ENCODE data around the gene MAP3K5. TPM values are rescaled to one million over a fixed set of nuclear protein-coding genes. Genes with fewer than 3 reads are reported as not detected.

Gene MAP3K5
- polyA plus RNA-seq, 3 donors: 9.6 to 12.0 (median 11.1) TPM

GRCh38 chr6:136520517-136520916 is 271.8 kb downstream of the MAP3K5 start:
- Mint-ChIP-seq H3K4me1 (peaks cover 8% of the 10 kb centered on the region), H3K4me3 (no peak overlapping the region), H3K36me3 (no peaks in the 10 kb centered on the region), H3K9me3 (no peaks in the 10 kb centered on the region), H3K27ac (no peak overlapping the region), H3K27me3 (ENCODE audit: low read depth in 3 of 3) (peaks cover 1 to 3% (median 2%) of the 10 kb centered on the region in 3 donors)
- Histone ChIP-seq H3K9me3 (replicated peaks in 1 of 2; ENCODE audit: control insufficient read depth in 1 of 2, insufficient read depth in 1 of 2, low read length in 2 of 2) (no peaks in the 10 kb centered on the region), H3K4me1 (ENCODE audit: control insufficient read depth in 1 of 2, insufficient read depth in 2 of 2, low read length in 2 of 2) (peaks cover under 1 to 6% of the 10 kb centered on the region in 2 donors), H2AFZ (ENCODE audit: insufficient read depth, low read depth, low read length, poor library complexity, severe bottlenecking) (no peak overlapping the region), H4K20me1 (ENCODE audit: insufficient read depth, low read length) (no peaks in the 10 kb centered on the region), H3K79me2 (ENCODE audit: insufficient read depth, low read length) (no peaks in the 10 kb centered on the region), H3K4me2 (replicated peaks; ENCODE audit: extremely low read depth, low read length, poor library complexity, severe bottlenecking) (no peak overlapping the region), H3K27me3 (ENCODE audit: control insufficient read depth in 2 of 2, insufficient read depth in 2 of 2, low read length in 2 of 2) (no peaks in the 10 kb centered on the region), H3K36me3 (replicated peaks in 1 of 2; ENCODE audit: control insufficient read depth in 1 of 2, insufficient read depth in 2 of 2, low read length in 2 of 2) (no peaks in the 10 kb centered on the region), H3K9ac (ENCODE audit: insufficient read depth, low read length, poor library complexity, severe bottlenecking) (no peak overlapping the region), H3K4me3 (replicated peaks in 1 of 3; ENCODE audit: low read depth in 2 of 3, low read length in 3 of 3) (no peak overlapping the region), H3K27ac (ENCODE audit: low read depth in 1 of 2, low read length in 2 of 2) (no peak overlapping the region)
- TF ChIP-seq, protein P1, sequence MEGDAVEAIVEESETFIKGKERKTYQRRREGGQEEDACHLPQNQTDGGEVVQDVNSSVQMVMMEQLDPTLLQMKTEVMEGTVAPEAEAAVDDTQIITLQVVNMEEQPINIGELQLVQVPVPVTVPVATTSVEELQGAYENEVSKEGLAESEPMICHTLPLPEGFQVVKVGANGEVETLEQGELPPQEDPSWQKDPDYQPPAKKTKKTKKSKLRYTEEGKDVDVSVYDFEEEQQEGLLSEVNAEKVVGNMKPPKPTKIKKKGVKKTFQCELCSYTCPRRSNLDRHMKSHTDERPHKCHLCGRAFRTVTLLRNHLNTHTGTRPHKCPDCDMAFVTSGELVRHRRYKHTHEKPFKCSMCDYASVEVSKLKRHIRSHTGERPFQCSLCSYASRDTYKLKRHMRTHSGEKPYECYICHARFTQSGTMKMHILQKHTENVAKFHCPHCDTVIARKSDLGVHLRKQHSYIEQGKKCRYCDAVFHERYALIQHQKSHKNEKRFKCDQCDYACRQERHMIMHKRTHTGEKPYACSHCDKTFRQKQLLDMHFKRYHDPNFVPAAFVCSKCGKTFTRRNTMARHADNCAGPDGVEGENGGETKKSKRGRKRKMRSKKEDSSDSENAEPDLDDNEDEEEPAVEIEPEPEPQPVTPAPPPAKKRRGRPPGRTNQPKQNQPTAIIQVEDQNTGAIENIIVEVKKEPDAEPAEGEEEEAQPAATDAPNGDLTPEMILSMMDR (IDR thresholded peaks at IDR 0.05): no peak
- intact Hi-C loops (cut with micrococcal nuclease): no loop called here
- DNase-seq: no peak
- WGBS (ENCODE audit: insufficient coverage): 92% methylated on average over 3 of the region's 3 CpGs

DNA sequence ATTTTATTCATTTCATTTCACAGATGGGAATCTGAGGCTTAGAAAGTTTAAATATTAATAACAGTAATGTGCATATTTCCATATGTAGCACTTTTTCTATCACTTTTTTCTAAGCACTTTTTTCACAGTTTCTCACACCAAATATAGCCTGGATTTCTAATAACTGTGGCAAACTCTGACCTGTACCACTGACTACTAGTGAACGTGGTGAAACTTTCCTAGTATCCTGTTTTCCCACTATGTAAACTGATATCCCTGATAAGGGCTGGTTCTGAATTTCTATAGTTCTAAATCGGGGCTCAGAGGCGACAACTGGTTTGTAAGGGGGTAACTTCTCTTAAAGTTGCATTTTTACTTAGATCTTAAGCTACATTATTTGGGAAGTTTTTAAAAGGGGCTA is 274.7 kb downstream of the MAP3K5 start:
- no peaks in the 10 kb centered on the region for H3K36me3 ChIP-seq (replicated peaks in 1 of 2; ENCODE audit: control insufficient read depth in 1 of 2, insufficient read depth in 2 of 2, low read length in 2 of 2)
- no peaks in the 10 kb centered on the region for H3K9me3 Mint-ChIP-seq
- no peak overlapping the region for H3K4me3 Mint-ChIP-seq
- no peaks in the 10 kb centered on the region for H3K36me3 Mint-ChIP-seq
- no CpG with 5 or more reads among the region's 3 CpGs for WGBS (ENCODE audit: insufficient coverage)
- H3K4me3 ChIP-seq (replicated peaks in 1 of 3; ENCODE audit: low read depth in 2 of 3, low read length in 3 of 3): no peak overlapping the region
- no peak overlapping the region for H2AFZ ChIP-seq (ENCODE audit: insufficient read depth, low read depth, low read length, poor library complexity, severe bottlenecking)
- H3K27me3 Mint-ChIP-seq (ENCODE audit: low read depth in 3 of 3): peaks cover 1 to 4% (median 2%) of the 10 kb centered on the region in 3 donors
- DNase-seq: no peak
- H3K9ac ChIP-seq (ENCODE audit: insufficient read depth, low read length, poor library complexity, severe bottlenecking): no peak overlapping the region
- intact Hi-C loops (cut with micrococcal nuclease): no loop called here
- no peaks in the 10 kb centered on the region for H4K20me1 ChIP-seq (ENCODE audit: insufficient read depth, low read length)
- H3K4me1 Mint-ChIP-seq: peaks cover 2% of the 10 kb centered on the region
- no peaks in the 10 kb centered on the region for H3K79me2 ChIP-seq (ENCODE audit: insufficient read depth, low read length)
- H3K4me2 ChIP-seq (replicated peaks; ENCODE audit: extremely low read depth, low read length, poor library complexity, severe bottlenecking): no peak overlapping the region
- TF ChIP-seq, protein P1 (IDR thresholded peaks at IDR 0.05): no peak
- H3K4me1 ChIP-seq (ENCODE audit: control insufficient read depth in 1 of 2, insufficient read depth in 2 of 2, low read length in 2 of 2): no peaks in the 10 kb centered on the region
- H3K27ac Mint-ChIP-seq: no peak overlapping the region
- H3K9me3 ChIP-seq (replicated peaks in 1 of 2; ENCODE audit: control insufficient read depth in 1 of 2, insufficient read depth in 1 of 2, low read length in 2 of 2): no peaks in the 10 kb centered on the region
- H3K27ac ChIP-seq (ENCODE audit: low read depth in 1 of 2, low read length in 2 of 2): no peak overlapping the region
- no peaks in the 10 kb centered on the region for H3K27me3 ChIP-seq (ENCODE audit: control insufficient read depth in 2 of 2, insufficient read depth in 2 of 2, low read length in 2 of 2)

Measured in CD14-positive monocyte (primary cell).